GM21717 (cell line): ENCODE data around the gene SENP3.
"Not testable (repeated sequence)": the region's sequence is repeated elsewhere in the genome, so short reads cannot be mapped to it uniquely, and the experiment has no call there.

Source experiments
- ATAC-seq: cut with Tn5 transposase; IDR thresholded peaks from one replicate; pipeline ENCODE4 v1.9.1; 2021; ENCODE audit warnings: mild to moderate bottlenecking, moderate library complexity; ENCODE audit not compliant: unreplicated experiment

The SENP3 gene

GRCh38 chr17:7591596-7591995 is 29.9 kb downstream of the SENP3 start:
- ATAC-seq: no peak

DNA sequence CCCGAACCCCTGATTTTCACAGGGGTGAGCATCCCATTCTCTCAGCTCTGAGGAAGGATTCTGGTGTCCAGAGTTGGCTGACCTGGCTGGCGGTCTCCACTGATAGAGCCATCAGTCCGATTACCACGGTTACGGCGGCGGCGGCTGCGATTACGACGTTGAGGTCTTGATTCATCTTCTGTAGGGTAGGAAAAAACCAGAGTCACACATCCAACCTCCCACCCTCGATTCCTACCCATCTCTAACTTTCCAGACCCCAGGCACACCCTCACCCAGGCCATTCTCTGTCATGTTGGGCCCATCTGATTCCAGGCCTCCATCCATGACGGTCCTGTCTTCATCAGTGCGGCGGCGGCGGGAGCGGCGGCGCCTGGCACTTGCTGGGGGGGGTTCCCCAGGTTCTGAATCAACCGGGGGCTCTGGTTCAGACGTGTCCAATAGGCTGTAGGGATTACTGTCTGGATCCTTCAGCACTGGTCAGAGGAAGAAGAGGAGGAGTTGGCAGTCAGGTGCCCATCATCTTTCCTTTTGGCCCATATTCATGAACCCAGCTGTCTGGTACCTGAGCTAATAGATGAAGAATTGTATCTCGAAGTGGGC is 30.8 kb downstream of the SENP3 start:
- ATAC-seq: no peak

GRCh38 chr17:7593296-7593695 is 31.6 kb downstream of the SENP3 start:
- no peak for ATAC-seq

DNA sequence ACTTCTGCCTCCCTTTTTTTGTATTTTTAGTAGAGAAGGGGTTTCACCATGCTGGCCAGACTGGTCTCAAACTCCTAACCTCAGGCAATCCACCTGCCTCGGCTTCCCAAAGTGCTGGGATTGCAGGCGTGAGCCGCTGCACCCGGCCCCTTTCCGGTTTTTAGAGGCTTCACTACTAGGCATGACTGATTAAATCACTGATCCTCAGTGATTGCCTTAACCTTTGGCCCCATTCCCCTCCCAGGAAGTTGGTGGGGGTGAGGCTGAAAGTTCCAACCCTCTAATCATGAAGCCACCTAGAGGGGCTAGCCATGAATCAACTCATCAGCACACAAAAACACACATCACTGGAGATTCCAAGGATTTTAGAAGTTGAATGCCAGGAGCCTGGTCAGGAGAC is 35.8 kb downstream of the SENP3 start:
- ATAC-seq: not testable (repeated sequence)

DNA sequence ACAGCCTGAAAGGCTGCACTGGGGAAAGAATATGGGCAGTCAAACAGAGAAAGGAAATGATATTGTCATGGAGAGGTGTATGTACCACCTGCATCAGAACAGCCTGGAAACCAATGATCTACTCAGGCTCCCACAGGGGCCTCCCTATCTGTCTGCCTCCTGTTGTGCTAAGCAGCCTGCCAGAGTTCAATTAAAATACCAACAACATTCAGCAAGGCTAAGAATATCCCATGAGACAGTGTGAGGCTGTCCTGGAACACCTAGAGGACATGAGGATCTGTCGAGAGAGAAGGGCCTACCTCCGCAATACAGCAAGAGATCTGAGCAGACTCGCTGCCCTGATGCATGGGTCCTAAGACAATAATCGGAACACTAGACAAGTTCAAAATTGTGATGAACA is 44.6 kb downstream of the SENP3 start:
- ATAC-seq: no peak

DNA sequence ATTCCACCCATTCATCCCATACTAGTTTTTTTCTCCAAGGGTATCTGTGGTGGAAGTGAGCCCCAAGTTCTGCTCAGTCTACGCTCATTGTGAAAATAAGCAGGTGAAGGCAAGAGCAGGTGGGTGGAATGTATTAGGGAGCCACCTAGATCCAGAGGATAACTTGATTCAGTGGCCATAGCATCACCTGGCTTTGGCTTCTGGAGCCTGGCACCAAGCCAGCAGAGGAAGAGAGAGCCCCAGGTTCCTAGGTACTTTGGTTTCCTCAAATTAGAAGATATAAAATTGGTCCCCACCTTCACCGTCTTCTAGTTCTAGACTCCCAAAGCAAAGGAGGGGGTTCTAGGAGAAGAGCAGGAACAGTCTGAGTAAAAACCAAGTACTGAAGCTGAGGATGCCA is 48.9 kb downstream of the SENP3 start:
- ATAC-seq: no peak

- ATAC-seq: no peak
Observed at GRCh38 chr17:7611635-7612293, 50.0 kb downstream of the SENP3 start.

DNA sequence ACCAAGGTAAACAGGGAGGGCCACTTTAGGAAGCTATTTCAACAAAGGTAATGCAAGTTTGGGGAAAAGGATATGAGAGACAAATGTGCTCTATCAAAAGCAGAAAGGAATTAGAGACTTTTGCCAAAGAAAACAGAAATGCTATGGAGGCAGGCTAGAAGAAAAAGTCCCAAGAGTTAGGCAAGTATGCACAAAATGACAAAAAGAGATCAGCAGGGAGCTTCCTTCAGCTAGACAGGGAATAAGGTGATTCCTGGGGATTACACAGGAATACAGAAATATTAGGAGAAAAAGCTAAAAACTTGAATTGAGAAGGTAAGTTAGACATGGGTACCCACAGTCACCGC is 50.5 kb downstream of the SENP3 start:
- ATAC-seq: no peak

DNA sequence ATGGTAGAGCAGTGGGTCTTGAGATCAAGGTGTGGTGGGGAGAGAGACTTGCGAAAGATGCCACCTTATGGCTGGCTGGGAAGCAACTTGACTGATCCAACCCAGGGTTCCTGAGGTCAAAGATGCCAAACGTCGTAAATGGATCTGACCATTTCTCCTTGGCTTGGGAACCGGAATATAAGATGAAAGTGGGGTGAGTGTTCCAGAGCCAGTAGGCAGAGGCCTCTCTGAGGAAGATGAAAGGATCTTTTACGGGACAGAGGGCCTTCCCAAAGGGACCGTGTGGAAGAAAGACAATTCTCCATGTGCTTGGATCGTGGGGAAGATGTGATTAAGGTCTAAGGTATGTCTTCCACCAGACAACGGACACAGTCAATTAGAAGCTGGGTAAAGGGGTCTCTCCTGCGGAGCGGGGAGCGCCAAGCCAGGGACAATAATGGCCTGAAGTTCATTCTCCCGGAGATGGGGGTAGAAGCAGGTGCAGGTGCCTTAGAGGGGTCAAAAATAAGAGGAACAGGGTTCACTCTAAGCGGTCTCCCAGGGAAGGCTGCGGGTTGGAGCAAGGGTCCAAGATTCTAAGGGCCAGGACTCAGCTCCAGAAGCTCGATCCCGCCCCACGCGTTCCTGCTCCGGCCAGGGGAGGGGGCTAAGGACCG is 52.2 kb downstream of the SENP3 start:
- ATAC-seq: peak; percentile 5

DNA sequence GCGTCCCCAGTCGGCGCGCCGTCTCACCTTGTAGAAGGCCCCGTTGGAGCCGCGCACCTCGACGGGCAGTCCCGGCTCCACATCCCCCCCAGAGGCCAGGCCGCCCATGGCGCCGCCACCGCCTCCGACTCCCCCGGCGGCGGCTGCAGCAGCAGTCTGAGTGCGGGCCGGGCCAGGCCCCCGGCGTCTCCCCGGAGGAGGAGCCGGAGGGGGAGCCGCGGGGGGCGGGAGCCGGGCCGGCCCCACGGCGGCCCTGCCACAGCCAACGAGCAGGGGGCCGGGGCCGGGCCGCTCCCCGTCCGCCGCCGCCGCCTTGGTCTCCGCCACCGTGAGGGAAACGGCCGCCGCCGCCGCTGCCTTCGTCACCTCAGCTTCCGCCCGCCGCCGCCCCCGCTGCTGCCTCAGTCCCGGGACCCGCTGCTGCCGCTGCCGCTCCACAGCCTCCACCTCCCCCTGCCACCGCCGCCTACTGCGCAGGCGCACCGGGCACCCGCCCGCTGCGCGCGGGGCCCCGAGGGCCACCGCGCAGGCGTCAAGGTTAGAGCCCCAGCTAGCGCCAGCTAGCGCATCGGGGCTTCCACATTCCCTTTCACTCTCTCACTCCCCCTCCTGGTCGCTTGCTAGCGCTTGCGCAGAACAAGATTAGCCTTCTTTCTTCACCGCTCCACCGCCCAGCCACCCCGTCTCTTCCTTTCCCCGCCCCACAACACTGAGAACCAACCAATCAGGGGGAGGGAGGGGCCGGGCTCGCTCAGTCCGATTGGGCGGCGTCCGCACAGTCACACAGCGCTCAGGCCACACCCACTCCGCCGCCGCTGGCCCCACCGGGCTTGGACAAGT is 52.9 kb downstream of the SENP3 start, which contains the start of gene FXR2:
FXR2 (minus strand) TSS at position 473 of the 840 bp plus-strand sequence; CDS start at position 108, 365 bp downstream.
- ATAC-seq: peak; percentile 65

DNA sequence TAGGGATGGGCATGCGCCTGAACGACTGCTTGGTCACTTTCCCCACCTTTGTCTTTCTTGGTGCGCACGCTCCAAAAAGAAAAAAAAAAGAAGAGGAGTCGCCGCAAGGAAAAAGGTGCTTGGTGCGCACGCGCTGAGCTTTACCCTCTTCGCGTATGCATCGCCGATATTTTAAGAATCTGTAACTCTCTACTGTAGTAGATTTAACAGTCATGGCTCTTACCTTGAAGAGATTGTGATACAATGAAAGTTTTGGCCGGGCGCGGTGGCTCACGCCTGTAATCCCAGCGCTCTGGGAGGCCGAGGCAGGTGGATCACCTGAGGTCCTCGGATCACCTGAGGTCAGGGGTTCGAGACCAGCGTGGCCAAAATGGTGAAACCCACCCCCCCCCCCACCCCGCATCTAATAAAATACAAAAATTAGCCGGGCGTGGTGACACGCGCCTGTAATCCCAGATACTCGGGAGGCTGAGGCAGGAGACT is 53.6 kb downstream of the SENP3 start:
- ATAC-seq: no peak

DNA sequence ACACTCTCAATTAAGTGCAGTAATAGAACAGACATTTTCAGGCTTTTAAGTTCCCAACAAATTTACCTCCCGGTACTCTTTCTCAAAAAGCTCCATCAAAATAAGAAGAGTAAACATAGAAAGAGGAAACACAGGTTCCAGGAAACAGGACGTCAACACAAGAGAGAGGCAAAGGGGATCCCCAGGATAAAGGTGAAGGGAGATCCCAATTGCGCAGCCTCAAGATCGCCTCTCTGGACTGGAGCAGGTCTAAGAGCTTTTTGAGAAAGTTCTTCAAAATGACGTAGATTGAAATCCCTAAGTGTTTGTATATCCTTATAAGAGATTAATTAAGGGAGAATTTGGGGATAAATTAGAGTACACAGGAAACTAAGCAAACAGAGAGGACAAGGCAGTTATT is 56.9 kb downstream of the SENP3 start:
- no peak for ATAC-seq

- ATAC-seq: no peak
Observed at GRCh38 chr17:7620835-7621234, 59.1 kb downstream of the SENP3 start.
